RWPE2 (cell line): ENCODE measurements around the gene RAX2.

Experiments used
- ATAC-seq: fragments of 200-7000 bp; cut with Tn5 transposase; 3 replicates; pipeline ENCODE4 v1.9.1; 2021; ENCODE audit warnings: low read depth
- DNase-seq: peaks from one replicate; pipeline ENCODE4 v3.0.0-alpha.2; 2020; ENCODE audit warnings: low spot score
- H3K27ac ChIP-seq: fragments of 450-650 bp; 2 replicates; pipeline ENCODE4 v1.5.1; 2017; ENCODE audit warnings: mild to moderate bottlenecking; ENCODE audit not compliant: poor library complexity, severe bottlenecking
- H3K27me3 ChIP-seq: fragments of 250-450 bp; sonication (Bioruptor Pico); 2 replicates; pipeline ENCODE4 v1.5.1; 2021; ENCODE audit warnings: mild to moderate bottlenecking, moderate library complexity; ENCODE audit not compliant: insufficient read depth, poor library complexity, severe bottlenecking
- H3K36me3 ChIP-seq: fragments of 250-450 bp; sonication (Bioruptor Pico); 2 replicates; pipeline ENCODE4 v1.5.1; 2020; ENCODE audit warnings: low read depth, mild to moderate bottlenecking, moderate library complexity
- H3K4me1 ChIP-seq: fragments of 250-450 bp; sonication (Bioruptor Pico); 2 replicates; pipeline ENCODE4 v1.5.1; 2021; ENCODE audit warnings: mild to moderate bottlenecking, moderate library complexity; ENCODE audit not compliant: insufficient read depth, poor library complexity, severe bottlenecking
- H3K4me3 ChIP-seq: fragments of 250-450 bp; sonication (Bioruptor Pico); 2 replicates; pipeline ENCODE4 v1.5.1; 2021; ENCODE audit warnings: mild to moderate bottlenecking, moderate library complexity; ENCODE audit not compliant: severe bottlenecking
- H3K9me3 ChIP-seq: fragments of 250-450 bp; sonication (Bioruptor Pico); 2 replicates; pipeline ENCODE4 v1.5.1; 2021; ENCODE audit warnings: mild to moderate bottlenecking, moderate library complexity; ENCODE audit not compliant: severe bottlenecking
- TF ChIP-seq, protein P1 (sequence below): fragments of 450-650 bp; IDR thresholded peaks from one replicate; pipeline ENCODE4 v1.5.1; 2017; ENCODE audit warnings: mild to moderate bottlenecking, moderate library complexity; ENCODE audit not compliant: poor library complexity, severe bottlenecking

The RAX2 gene

DNA sequence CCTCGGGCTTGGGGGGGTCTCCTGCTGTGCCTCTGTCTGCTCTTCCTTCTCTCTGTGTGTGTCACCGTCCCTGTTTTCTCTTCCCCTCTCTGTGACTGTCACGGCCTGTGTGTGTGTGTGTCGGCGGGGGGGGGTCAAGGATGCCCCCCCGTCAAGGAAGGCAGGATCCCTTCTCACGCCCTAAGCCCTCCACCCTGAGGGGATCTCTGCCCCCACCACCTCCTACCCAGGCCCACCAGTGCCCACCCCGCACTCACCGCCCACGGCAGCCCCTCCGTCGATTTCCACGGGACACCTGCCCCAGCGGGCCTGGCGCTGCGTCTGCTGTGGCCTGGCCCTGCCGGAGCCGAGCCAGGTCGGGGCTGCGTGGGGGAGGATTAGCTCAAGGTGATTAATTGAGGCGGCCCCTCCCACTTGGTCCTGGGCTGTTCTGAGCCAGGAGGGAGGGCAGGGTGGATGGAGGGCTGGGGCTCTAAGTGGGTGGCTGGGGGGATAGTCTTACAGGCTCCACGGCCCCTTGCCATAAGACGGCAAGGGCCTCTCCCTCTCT lies at the start of gene RAX2:
Gene RAX2 (minus strand): TSS at position 323 of the 550 bp plus-strand sequence. CDS start 486 bp downstream, outside the sequence.
- ATAC-seq (0 out of 3 replicates have a peak, but pooled peaks have one; percentile 38), DNase-seq (no peak)
- no peak within 1 kb of the TSS for H3K4me3 ChIP-seq
- no peak within 1 kb of the TSS for H3K27ac ChIP-seq
- H3K36me3 ChIP-seq: no peaks in the 10 kb centered on the region
- H3K9me3 ChIP-seq: no peaks in the 10 kb centered on the region
- H3K27me3 ChIP-seq: no peaks in the 10 kb centered on the region
- no peaks in the 10 kb centered on the region for H3K4me1 ChIP-seq
- TF ChIP-seq, protein P1, sequence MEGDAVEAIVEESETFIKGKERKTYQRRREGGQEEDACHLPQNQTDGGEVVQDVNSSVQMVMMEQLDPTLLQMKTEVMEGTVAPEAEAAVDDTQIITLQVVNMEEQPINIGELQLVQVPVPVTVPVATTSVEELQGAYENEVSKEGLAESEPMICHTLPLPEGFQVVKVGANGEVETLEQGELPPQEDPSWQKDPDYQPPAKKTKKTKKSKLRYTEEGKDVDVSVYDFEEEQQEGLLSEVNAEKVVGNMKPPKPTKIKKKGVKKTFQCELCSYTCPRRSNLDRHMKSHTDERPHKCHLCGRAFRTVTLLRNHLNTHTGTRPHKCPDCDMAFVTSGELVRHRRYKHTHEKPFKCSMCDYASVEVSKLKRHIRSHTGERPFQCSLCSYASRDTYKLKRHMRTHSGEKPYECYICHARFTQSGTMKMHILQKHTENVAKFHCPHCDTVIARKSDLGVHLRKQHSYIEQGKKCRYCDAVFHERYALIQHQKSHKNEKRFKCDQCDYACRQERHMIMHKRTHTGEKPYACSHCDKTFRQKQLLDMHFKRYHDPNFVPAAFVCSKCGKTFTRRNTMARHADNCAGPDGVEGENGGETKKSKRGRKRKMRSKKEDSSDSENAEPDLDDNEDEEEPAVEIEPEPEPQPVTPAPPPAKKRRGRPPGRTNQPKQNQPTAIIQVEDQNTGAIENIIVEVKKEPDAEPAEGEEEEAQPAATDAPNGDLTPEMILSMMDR: no peak

DNA sequence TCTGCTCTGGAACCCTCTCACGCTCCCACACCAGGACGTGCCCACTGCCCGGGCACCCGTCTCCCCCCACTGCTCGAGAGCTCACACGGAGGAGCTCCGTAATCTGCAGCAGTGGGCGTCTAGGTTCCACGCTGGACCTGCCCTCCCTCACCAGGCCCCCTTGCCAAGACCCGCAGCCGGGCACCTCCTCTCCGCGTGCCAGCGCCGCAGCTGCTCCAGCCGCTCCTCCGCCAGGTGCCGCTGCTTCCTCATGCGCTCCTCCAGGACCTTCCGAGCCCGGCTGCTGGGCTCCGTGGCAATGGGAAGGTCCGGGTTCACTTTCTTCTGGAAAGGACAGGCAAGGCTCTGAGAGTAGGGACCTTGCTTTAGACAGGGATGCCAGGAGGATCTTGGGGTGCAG lies 49.1 kb upstream of the RAX2 start:
- Histone ChIP-seq H3K9me3 (no peaks in the 10 kb centered on the region), H3K27me3 (no peaks in the 10 kb centered on the region), H3K27ac (no peak overlapping the region), H3K36me3 (no peaks in the 10 kb centered on the region), H3K4me3 (no peak overlapping the region), H3K4me1 (no peaks in the 10 kb centered on the region)
- DNase-seq (no peak), ATAC-seq (no peak)
- TF ChIP-seq, protein P1: no peak

DNA sequence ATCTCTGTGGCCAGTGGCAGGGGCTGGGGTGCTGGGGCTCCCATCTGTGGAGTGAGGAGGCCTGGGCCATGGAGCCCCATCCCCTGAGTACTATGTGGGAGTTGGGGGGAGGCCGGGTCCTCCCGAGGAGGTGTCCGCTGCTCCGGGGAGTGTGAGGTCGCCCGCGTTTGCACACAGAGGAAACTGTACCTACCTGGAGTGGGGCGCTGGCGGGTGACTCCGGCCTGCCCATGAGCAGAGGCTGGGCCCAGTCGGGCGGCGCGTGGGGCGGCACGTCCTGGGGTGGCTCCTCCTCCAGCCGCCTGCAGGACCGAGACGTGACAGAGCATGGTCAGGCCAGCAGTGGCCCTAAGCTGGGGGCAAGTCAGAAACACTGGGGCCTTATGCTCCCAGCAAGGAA lies 48.0 kb upstream of the RAX2 start:
- no peak for ATAC-seq
- DNase-seq: no peak

DNA sequence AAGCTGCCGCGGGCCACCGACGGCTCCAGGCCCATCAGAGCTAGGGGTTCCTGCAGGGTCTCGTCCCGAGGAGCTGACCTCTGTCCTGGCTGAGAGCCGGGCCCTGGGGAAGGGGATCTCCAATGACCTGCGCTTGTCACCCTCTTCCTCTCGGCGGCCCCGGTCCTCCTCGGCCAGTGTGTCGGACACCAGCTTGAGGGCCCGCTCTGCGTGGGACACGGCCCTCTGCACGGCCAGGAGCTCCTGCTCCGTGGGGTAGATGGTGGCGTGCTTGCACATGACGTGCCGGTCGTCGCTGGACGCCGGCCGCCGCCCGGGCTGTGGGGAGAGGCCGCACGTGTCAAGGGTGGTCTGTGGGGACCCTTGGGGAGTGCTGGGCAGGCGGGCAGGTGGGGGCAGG lies 46.9 kb upstream of the RAX2 start:
- Histone ChIP-seq H3K4me3 (no peak overlapping the region), H3K36me3 (no peaks in the 10 kb centered on the region), H3K4me1 (no peaks in the 10 kb centered on the region), H3K27ac (no peak overlapping the region), H3K9me3 (no peaks in the 10 kb centered on the region), H3K27me3 (no peaks in the 10 kb centered on the region)
- TF ChIP-seq, protein P1: no peak
- ATAC-seq (no peak), DNase-seq (no peak)

More for the DNA sequence above, 48.0 kb upstream of the RAX2 start:
- no peaks in the 10 kb centered on the region for H3K9me3 ChIP-seq
- no peaks in the 10 kb centered on the region for H3K36me3 ChIP-seq
- no peaks in the 10 kb centered on the region for H3K27me3 ChIP-seq
- H3K4me1 ChIP-seq: no peaks in the 10 kb centered on the region
- no peak overlapping the region for H3K4me3 ChIP-seq
- H3K27ac ChIP-seq: no peak overlapping the region
- TF ChIP-seq, protein P1: no peak

DNA sequence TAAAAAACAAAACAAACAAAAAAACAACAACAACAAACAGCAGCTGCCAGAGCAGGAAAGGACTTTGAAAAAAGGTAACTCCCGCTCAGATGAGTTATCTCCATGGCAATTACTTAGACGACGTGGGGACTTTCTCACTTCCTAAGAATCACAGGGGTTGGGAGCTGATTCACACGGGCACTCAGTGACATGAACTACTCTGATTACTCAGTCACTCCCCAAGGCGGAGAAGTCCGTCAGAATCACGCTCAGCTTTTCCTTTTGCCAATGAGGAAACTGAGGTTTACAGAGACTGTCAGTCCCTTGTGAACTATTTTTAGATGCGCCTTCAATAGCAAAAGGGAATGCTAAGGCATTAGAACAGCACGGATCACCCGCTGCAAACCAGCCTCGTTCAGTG lies 46.4 kb upstream of the RAX2 start:
- Histone ChIP-seq H3K4me3 (no peak overlapping the region), H3K36me3 (no peaks in the 10 kb centered on the region), H3K27me3 (no peaks in the 10 kb centered on the region), H3K9me3 (no peaks in the 10 kb centered on the region), H3K27ac (no peak overlapping the region), H3K4me1 (no peaks in the 10 kb centered on the region)
- DNase-seq (no peak), ATAC-seq (no peak)
- TF ChIP-seq, protein P1: no peak
